Neural cell (in vitro differentiated cells): ENCODE measurements around the gene IGFBP4.

Experiments used
- POLR2AphosphoS5 ChIP-seq: IDR thresholded peaks from 2 replicates; pipeline ENCODE4 v1.6.1; 2012
- TAF1 ChIP-seq: IDR thresholded peaks from 2 replicates; pipeline ENCODE4 v1.6.1; 2012; ENCODE audit warnings: low read depth
- TF ChIP-seq, protein P1 (sequence below): fragments of 450-650 bp; IDR thresholded peaks from 2 replicates; pipeline ENCODE4 v1.5.1; 2014; ENCODE audit warnings: antibody characterized with exemption, mild to moderate bottlenecking, moderate library complexity; ENCODE audit not compliant: poor library complexity, severe bottlenecking

DNA sequence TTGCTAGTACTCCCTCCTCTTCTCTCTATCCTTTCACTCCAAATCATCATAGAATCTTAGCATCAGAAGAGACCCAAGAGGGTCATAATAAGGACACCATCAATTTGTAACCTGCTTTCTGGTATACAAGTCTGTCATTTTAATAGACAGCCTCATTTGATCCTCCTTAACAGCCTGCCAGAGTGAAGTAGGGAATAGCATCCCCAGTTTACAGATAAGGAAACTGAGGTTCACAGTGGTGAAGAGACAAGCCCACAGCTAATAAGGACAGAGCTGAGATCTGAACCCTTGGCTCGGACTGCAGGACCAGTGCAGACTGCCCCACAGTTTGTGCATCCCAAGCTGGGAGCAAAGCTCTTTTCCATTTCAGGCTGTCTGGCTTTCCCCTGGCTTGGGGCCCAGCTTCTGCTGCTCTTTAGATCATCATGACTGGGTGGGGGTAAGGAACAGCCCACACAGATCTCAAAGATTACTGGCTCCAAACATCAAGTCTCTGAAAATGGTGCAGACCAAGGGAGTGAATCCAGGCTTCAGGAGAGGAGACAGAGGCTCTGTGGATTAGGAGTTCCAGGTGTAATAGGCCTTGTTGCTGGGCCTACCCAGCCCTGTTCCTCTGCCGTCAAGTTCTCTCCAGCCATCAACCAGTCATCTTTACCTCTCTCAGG lies 10.3 kb upstream of the IGFBP4 start:
- TF ChIP-seq TAF1 (no peak), POLR2AphosphoS5 (no peak)
- TF ChIP-seq, protein P1, sequence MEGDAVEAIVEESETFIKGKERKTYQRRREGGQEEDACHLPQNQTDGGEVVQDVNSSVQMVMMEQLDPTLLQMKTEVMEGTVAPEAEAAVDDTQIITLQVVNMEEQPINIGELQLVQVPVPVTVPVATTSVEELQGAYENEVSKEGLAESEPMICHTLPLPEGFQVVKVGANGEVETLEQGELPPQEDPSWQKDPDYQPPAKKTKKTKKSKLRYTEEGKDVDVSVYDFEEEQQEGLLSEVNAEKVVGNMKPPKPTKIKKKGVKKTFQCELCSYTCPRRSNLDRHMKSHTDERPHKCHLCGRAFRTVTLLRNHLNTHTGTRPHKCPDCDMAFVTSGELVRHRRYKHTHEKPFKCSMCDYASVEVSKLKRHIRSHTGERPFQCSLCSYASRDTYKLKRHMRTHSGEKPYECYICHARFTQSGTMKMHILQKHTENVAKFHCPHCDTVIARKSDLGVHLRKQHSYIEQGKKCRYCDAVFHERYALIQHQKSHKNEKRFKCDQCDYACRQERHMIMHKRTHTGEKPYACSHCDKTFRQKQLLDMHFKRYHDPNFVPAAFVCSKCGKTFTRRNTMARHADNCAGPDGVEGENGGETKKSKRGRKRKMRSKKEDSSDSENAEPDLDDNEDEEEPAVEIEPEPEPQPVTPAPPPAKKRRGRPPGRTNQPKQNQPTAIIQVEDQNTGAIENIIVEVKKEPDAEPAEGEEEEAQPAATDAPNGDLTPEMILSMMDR = no peak
